Measurements from ENCODE around the gene SETD4. TPM values are rescaled to one million over a fixed set of nuclear protein-coding genes. Genes with fewer than 3 reads are reported as not detected.

Gene SETD4
- total RNA-seq, 4 donors from 2014 or later: 12.6 to 22.7 (median 16.8) TPM

DNA sequence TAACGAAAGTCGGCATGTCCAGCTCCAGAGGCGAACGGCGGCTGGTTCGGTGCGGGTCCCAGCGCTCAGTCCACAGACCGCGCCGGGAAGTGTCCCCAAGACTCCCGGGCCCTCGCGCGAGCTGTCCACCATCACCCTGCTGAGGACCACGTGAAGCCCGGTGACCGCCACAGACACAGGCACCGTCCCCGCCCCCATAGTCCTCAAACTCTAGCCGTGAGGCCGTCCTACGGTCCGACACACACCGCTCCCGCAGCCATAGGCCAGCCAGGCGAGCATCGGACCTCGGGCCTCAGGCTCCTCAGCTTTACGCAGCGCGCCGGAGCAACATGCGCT is 535 bp downstream of the SETD4 start:
- DNase-seq (ENCODE audit: low spot score): peak; percentile 30

DNA sequence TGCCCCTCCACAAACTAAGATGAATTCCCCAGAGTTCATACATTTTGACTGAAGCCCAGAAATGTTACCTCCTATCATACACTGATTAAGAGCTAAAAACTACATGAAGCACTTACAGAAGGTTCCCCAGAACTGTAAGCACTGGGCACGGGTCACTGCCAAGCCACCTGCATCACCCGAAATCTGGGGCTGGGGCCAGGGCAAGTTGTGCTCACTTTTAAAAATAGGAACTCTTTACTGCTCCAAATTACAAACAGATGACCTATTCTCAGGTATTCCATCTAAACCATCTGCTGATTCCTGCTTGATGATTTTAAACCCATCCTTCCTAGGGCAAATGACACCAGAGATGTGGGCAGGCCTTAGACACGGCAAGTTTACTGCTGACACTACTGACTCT is 4.8 kb downstream of the SETD4 start:
- TF ChIP-seq, protein P1, sequence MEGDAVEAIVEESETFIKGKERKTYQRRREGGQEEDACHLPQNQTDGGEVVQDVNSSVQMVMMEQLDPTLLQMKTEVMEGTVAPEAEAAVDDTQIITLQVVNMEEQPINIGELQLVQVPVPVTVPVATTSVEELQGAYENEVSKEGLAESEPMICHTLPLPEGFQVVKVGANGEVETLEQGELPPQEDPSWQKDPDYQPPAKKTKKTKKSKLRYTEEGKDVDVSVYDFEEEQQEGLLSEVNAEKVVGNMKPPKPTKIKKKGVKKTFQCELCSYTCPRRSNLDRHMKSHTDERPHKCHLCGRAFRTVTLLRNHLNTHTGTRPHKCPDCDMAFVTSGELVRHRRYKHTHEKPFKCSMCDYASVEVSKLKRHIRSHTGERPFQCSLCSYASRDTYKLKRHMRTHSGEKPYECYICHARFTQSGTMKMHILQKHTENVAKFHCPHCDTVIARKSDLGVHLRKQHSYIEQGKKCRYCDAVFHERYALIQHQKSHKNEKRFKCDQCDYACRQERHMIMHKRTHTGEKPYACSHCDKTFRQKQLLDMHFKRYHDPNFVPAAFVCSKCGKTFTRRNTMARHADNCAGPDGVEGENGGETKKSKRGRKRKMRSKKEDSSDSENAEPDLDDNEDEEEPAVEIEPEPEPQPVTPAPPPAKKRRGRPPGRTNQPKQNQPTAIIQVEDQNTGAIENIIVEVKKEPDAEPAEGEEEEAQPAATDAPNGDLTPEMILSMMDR (IDR thresholded peaks at IDR 0.05): no peak
- ATAC-seq (ENCODE audit: low FRiP score) (no peak), DNase-seq (ENCODE audit: low spot score) (no peak)

More for the DNA sequence above, 535 bp downstream of the SETD4 start:
- ATAC-seq (ENCODE audit: low FRiP score): peak; percentile 77
- TF ChIP-seq, protein P1 (IDR thresholded peaks at IDR 0.05): no peak

DNA sequence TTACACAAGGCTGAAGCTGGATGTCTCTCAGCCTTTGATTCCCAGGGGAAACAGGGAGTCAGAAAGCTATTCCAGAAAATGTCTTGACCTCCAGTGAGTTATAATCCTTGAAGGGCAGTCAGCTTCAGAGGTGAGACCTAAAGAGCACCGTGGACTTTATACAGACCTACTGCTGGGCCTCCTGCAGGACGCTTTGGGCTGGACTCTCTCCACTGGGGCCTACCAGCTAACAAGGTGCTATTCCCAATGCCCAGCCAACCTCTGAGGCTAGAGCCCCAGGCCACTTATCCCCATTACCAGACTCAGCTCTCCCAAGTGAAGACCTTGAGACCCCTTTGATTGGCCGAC is 6.6 kb downstream of the SETD4 start:
- DNase-seq (ENCODE audit: low spot score): no peak
- no peak for ATAC-seq (ENCODE audit: low FRiP score)
- TF ChIP-seq, protein P1 (IDR thresholded peaks at IDR 0.05): no peak

DNA sequence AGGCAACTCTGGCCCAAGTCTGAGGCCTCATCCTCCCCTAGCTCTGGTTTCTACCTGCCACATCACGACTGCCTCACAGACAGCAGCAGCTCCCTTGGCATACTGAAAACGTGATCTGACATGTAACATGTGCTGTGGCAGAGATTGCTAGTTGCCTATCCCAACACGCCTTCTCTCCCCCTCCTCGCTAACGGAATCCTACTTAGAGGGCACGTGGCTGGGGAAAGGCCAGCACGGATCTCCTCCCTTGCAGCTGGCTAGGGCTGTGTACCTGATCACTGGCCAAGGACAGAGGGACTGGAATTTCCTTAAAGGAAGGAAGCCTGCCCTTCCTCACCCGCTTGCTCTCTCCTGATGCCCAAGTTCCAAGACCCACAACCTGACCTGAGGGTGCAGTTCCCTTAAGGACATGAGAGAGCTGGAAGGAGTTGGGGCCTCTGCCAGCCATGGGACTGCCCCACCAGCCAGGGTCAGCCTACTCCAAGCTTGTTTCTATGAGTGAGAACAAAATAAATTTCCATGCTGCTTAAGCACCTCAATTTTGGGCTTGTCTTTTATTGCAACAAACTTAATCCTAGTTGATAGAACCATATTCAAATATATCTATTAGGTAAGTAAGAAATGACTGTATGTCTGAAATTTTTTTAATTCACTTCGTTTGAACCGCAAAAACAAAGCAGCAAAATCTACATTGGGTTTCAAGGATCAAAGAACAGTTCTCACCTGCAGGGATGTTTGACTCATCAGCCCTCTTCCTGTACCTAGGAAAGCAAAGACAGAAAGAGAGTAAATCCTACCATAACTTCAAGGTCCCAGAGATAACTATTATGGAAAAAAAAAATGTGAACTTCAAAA is 7.2 kb downstream of the SETD4 start:
- DNase-seq (ENCODE audit: low spot score) (no peak), ATAC-seq (ENCODE audit: low FRiP score) (no peak)
- TF ChIP-seq, protein P1 (IDR thresholded peaks at IDR 0.05): no peak

DNA sequence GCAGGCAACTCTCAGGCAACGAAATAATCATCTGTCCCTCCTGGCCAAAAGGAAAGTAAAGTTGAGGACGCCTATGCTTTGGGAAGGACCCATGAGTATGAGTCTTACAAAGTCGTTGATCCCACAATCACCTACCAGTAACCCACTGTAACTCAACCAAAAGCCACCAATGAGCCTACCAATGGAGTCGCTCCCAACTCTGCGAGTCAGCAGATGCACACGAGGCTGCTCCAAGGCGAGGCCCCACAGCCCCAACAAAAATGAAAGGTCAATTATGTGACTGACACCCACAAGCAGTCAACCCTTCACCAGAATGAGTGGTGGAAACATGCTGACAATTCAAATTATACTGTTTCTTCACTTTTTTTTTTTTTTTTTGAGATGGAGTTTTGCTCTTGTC is 12.0 kb downstream of the SETD4 start:
- ATAC-seq (ENCODE audit: low FRiP score) (no peak), DNase-seq (ENCODE audit: low spot score) (no peak)
- TF ChIP-seq, protein P1 (IDR thresholded peaks at IDR 0.05): no peak

DNA sequence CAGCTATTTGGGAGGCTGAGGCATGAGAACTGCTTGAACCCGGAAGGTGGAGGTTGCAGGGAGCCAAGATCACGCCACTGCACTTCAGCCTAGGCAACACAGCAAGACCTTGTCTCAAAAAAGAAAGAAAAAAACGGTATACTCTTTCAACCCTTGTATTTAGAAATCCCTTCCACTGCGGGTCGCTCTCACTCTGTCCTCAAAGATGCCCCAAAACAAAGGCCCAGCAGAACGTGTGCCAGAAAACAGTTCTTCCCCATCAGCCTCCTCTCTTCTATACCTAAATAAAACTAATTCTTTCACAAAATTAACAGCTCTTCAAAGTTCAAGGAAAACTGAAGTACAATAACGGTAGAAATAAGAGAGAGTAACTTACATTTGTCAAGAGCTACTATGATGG is 13.2 kb downstream of the SETD4 start:
- TF ChIP-seq, protein P1 (IDR thresholded peaks at IDR 0.05): no peak
- ATAC-seq (ENCODE audit: low FRiP score) (no peak), DNase-seq (ENCODE audit: low spot score) (no peak)

DNA sequence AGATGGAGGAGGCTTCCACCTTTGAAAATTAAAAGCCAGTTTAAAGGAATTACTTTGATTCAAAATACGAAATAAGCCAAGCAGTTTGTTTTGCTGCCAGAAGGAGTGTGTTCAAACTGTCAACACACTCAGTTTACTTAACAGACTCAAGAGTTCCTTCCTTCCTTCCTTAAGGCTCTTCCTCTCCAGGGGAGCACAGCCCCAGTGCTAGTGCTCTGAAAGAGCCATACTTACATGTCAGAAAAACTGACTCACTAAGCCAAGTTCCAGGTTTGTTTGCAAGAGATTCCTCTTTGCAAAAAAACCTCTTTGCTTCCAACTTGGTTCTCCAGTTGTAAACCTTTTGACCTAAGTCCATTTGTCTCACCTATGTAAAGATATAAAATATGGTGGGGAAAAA is 14.3 kb downstream of the SETD4 start:
- TF ChIP-seq, protein P1 (IDR thresholded peaks at IDR 0.05): no peak
- DNase-seq (ENCODE audit: low spot score) (no peak), ATAC-seq (ENCODE audit: low FRiP score) (no peak)
